Measurements from ENCODE around the gene NPPA. TPM values are rescaled to one million over a fixed set of nuclear protein-coding genes. Genes with fewer than 3 reads are reported as not detected.

Gene NPPA
- total RNA-seq, 1 experiment from 2014 or later = not detected

GRCh38 chr1:11796036-11796828 is 51.4 kb downstream of the NPPA start:
- no peak for DNase-seq

More at GRCh38 chr1:11796036-11796828, 51.4 kb downstream of the NPPA start:
- Histone ChIP-seq H3K4me1 (peaks cover 19% of the 10 kb centered on the region), H3K4me3 (ENCODE audit: low read depth, low read length) (no peak overlapping the region), H3K27me3 (replicated peaks; ENCODE audit: control insufficient read depth, insufficient read depth, low read length) (no peaks in the 10 kb centered on the region), H3K36me3 (ENCODE audit: control insufficient read depth, insufficient read depth, low read length) (peaks cover 5% of the 10 kb centered on the region), H3K9me3 (no peaks in the 10 kb centered on the region)
- ChIA-PET POLR2A (no interaction called here), CTCF (no interaction called here)
- BruUV-seq (replicated peaks) = no TSS peak
- no peak for TF ChIP-seq CTCF (IDR thresholded peaks at IDR 0.05; ENCODE audit: insufficient read depth in 1 of 2, low read depth in 1 of 2, low read length in 1 of 2, severe bottlenecking in 1 of 2, unreplicated experiment in 1 of 2)
- Mint-ChIP-seq H3K4me1 (ENCODE audit: low read depth, unreplicated experiment) (peaks cover 17% of the 10 kb centered on the region), H3K27me3 (ENCODE audit: insufficient read depth, unreplicated experiment) (no peaks in the 10 kb centered on the region), H3K36me3 (ENCODE audit: insufficient read depth, unreplicated experiment) (peaks cover 14% of the 10 kb centered on the region), H3K27ac (ENCODE audit: unreplicated experiment) (no peak overlapping the region), H3K4me3 (ENCODE audit: unreplicated experiment) (no peak overlapping the region), H3K9me3 (ENCODE audit: unreplicated experiment) (no peaks in the 10 kb centered on the region)
- intact Hi-C loops (cut with micrococcal nuclease; ENCODE audit: unreplicated experiment) = no loop called here

Other genes starting within 250 kb of the NPPA start
- 78.5 and 79.8 TPM in 2 replicates for gene FBXO2, start 193.4 kb downstream of the NPPA start, total RNA-seq (2022)
- gene FBXO44, start 192.9 kb downstream of the NPPA start, total RNA-seq (2022) = 21.2 and 22.6 TPM in 2 replicates
- 9.1 and 9.7 TPM in 2 replicates for gene FBXO6, start 183.6 kb downstream of the NPPA start, total RNA-seq (2022)
- gene MAD2L2, start 166.6 kb downstream of the NPPA start, total RNA-seq (2022) = 45.2 and 49.9 TPM in 2 replicates
- gene DRAXIN, start 156.1 kb downstream of the NPPA start, total RNA-seq (2022) = 0.05 TPM in 1 of 2 replicates, not detected in the other
- 44.2 and 44.4 TPM in 2 replicates for gene AGTRAP, start 111.6 kb downstream of the NPPA start, total RNA-seq (2022)
- gene C1orf167, start 85.6 kb downstream of the NPPA start, total RNA-seq (2022) = 0.64 and 0.97 TPM in 2 replicates
- 27.8 and 28.6 TPM in 2 replicates for gene MTHFR, start 41.8 kb downstream of the NPPA start, total RNA-seq (2022)
- gene CLCN6, start 41.6 kb downstream of the NPPA start, total RNA-seq (2022) = 30.4 and 34.9 TPM in 2 replicates
- 43.4 and 69.9 TPM in 2 replicates for gene NPPB, start 11.2 kb upstream of the NPPA start, total RNA-seq (2022)
- gene KIAA2013, start 78.6 kb upstream of the NPPA start, total RNA-seq (2022) = 46.1 and 47.3 TPM in 2 replicates
- gene PLOD1, start 86.9 kb upstream of the NPPA start, total RNA-seq (2022) = 89.3 and 91.7 TPM in 2 replicates
- gene MFN2, start 132.7 kb upstream of the NPPA start, total RNA-seq (2022) = 73.9 and 74.1 TPM in 2 replicates
- gene MIIP, start 171.7 kb upstream of the NPPA start, total RNA-seq (2022) = 38.6 and 41.0 TPM in 2 replicates
- not detected in 2 replicates for gene TNFRSF8, start 215.5 kb upstream of the NPPA start, total RNA-seq (2022)

All from Caco-2 (cell line).